Uterus (tissue), 4 donors: ENCODE data around the gene RAB3GAP1. TPM values are rescaled to one million over a fixed set of nuclear protein-coding genes. Genes with fewer than 3 reads are reported as not detected.

Experiments used
- DNase-seq, 2 donors: peaks; one replicate each; pipeline ENCODE4 v3.0.0-alpha.2; 2019 to 2020
- H3K27ac ChIP-seq, 2 donors: fragments of 200-600 bp; sonication (generic); 1 replicate in 1 of 2; 2 replicates in 1 of 2; pipeline ENCODE4 v1.5.1; 2016 to 2018
- H3K27me3 ChIP-seq, 2 donors: fragments of 200-600 bp; sonication (generic); one replicate each; pipeline ENCODE4 v1.5.1; 2018 to 2019; ENCODE audit warnings: control low read depth in 1 of 2
- H3K36me3 ChIP-seq, 2 donors: fragments of 200-600 bp; sonication (generic); one replicate each; pipeline ENCODE4 v1.5.1; 2019; ENCODE audit warnings: control low read depth in 1 of 2
- H3K4me1 ChIP-seq, 2 donors: fragments of 200-600 bp; sonication (generic); one replicate each; pipeline ENCODE4 v1.5.1; 2018 to 2019; ENCODE audit warnings: control low read depth in 1 of 2
- H3K4me3 ChIP-seq, 2 donors: fragments of 200-600 bp; sonication (generic); 1 replicate in 1 of 2; 2 replicates in 1 of 2; pipeline ENCODE4 v1.5.1; 2018 to 2019; ENCODE audit warnings: mild to moderate bottlenecking in 1 of 2
- H3K9me3 ChIP-seq, 2 donors: fragments of 200-600 bp; sonication (generic); one replicate each; pipeline ENCODE4 v1.5.1; 2019; ENCODE audit warnings: control low read depth in 1 of 2
- POLR2A ChIP-seq, 2 donors: fragments of 450-650 bp; IDR thresholded peaks; one replicate each; pipeline ENCODE4 v1.6.1; 2016; ENCODE audit warnings: antibody characterized with exemption in 2 of 2, mild to moderate bottlenecking in 1 of 2, moderate library complexity in 1 of 2
- intact Hi-C: fragments of 100-400 bp; cut with DNase I; formaldehyde crosslinking; loops from one replicate; pipeline ENCODE4 v1.15.1; 2023; ENCODE audit warnings: low total_unique reads
- total RNA-seq, 4 donors: library from RNA; depleted of rRNA in 3 of 4; stranded (reverse); fragments of >200 nt in 3 of 4; gene quantifications; one replicate each; pipeline versions ENCODE4 v1.1.0 to v1.2.4, GENCODE V29; 2014 to 2023
- TF ChIP-seq, protein P1 (sequence below), 4 experiments: fragments of 200-600 bp in 2 of 4; fragments of 450-650 bp in 2 of 4; sonication (generic) in 2 of 4; IDR thresholded peaks; one replicate each; pipeline ENCODE4 v1.5.1; 2016 to 2019; ENCODE audit warnings: antibody characterized with exemption in 4 of 4, mild to moderate bottlenecking in 2 of 4, moderate library complexity in 1 of 4
- donor health status: DM: yes; HTN: yes; CAD: no.

Gene RAB3GAP1
- total RNA-seq, 4 donors from 2014 or later, result 15.6 to 105 (median 47.8) TPM

DNA sequence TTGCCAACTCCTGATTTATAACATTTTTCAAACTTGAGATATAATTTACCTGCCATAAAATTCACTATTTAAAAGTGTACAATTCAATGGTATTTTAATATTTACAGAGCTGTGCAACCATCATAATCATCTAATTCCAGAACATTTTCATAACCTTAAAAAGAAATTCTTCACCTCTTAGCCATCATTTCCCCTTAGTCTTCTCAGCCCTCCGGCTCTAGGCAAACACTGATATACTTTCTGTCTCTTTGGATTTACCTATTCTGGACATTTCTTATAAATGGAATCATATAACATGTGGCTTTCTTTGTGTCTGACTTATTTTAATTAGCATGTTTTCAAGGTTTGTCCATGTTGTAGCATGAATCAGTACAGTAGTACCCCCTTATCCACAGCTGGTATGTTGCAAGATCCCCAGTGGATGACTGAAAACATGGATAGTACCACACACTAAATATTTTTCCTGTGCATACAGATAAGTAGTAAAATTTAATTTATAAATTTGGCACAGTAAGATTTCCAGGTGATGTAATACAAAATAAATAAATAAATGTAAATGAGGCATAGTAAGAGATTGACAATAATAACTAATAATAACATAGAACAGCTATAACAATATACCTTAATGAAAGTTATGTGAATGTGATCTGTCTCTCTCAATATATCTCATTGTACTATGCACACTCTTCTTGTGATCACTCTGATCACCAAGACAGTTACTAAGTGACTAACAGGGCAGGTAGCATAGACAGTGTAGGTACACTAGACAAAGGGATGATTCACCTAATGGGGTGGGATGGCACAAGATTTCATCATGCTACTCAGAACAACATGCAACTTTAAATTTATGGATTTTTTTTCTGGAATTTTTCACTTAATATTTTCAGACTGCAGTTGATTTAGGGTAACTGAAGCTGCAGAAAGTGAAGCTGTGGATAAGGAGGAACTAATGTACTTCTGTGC, 73.1 kb downstream of the RAB3GAP1 start:
- Histone ChIP-seq H3K27me3 (no peaks in the 10 kb centered on the region), H3K9me3 (no peaks in the 10 kb centered on the region), H3K4me1 (no peaks in the 10 kb centered on the region), H3K27ac (no peak overlapping the region), H3K4me3 (no peak overlapping the region), H3K36me3 (no peaks in the 10 kb centered on the region)
- no peak for TF ChIP-seq POLR2A (IDR thresholded peaks at IDR 0.05)
- TF ChIP-seq, protein P1, sequence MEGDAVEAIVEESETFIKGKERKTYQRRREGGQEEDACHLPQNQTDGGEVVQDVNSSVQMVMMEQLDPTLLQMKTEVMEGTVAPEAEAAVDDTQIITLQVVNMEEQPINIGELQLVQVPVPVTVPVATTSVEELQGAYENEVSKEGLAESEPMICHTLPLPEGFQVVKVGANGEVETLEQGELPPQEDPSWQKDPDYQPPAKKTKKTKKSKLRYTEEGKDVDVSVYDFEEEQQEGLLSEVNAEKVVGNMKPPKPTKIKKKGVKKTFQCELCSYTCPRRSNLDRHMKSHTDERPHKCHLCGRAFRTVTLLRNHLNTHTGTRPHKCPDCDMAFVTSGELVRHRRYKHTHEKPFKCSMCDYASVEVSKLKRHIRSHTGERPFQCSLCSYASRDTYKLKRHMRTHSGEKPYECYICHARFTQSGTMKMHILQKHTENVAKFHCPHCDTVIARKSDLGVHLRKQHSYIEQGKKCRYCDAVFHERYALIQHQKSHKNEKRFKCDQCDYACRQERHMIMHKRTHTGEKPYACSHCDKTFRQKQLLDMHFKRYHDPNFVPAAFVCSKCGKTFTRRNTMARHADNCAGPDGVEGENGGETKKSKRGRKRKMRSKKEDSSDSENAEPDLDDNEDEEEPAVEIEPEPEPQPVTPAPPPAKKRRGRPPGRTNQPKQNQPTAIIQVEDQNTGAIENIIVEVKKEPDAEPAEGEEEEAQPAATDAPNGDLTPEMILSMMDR (IDR thresholded peaks at IDR 0.05), result no peak
- intact Hi-C loops, result no loop called here
- DNase-seq, result no peak

DNA sequence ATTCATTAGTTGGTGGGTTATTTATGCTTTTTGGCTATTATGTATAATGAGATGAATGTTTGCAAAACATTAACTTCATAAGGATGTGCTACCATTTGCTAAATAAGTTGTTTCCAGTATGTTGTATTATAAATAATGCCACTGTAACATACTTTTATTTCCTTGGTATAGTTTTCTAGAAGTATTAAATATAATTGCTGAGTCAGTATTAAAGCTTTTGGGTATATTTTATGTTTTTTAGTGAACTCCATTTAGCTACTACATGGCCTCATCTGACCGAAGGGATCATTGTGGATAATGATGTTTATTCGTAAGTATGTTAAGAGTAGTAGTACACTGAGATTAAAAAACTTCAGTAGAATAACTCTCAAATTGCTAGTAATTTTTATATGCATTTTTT, 73.8 kb downstream of the RAB3GAP1 start:
- Histone ChIP-seq H3K9me3 (no peaks in the 10 kb centered on the region), H3K36me3 (no peaks in the 10 kb centered on the region)
- intact Hi-C loops, result no loop called here

DNA sequence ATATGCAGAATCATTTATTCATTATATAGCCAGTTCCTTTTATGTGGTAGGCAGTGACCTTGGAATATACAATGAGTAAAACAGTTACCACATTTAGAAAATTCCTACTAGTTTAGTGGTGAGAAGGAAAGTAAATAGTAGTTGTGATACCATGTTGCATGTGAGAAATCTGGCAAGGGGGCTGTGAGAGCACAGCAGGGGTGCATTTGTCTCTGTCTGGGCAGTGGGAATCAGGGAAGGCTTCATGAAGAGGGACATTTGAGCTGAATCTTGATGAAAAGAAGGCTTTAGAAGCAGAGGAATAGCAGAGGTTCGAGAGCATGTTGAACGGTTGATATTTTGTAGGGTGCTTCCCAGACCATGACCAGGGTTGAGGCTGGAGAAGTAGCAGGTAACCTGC, 78.7 kb downstream of the RAB3GAP1 start:
- H3K9me3 ChIP-seq, result no peaks in the 10 kb centered on the region
- intact Hi-C loops, result no loop called here
- H3K27ac ChIP-seq, result no peak overlapping the region
- H3K27me3 ChIP-seq, result no peaks in the 10 kb centered on the region
- TF ChIP-seq, protein P1 (IDR thresholded peaks at IDR 0.05), result no peak
- TF ChIP-seq POLR2A (IDR thresholded peaks at IDR 0.05), result no peak
- H3K4me1 ChIP-seq, result no peaks in the 10 kb centered on the region
- DNase-seq, result no peak
- no peak overlapping the region for H3K4me3 ChIP-seq
- no peaks in the 10 kb centered on the region for H3K36me3 ChIP-seq

More for the DNA sequence above, 73.8 kb downstream of the RAB3GAP1 start:
- no peak overlapping the region for H3K4me3 ChIP-seq
- no peak for DNase-seq
- no peak overlapping the region for H3K27ac ChIP-seq
- TF ChIP-seq, protein P1 (IDR thresholded peaks at IDR 0.05), result no peak
- TF ChIP-seq POLR2A (IDR thresholded peaks at IDR 0.05), result no peak
- no peaks in the 10 kb centered on the region for H3K4me1 ChIP-seq
- H3K27me3 ChIP-seq, result no peaks in the 10 kb centered on the region

DNA sequence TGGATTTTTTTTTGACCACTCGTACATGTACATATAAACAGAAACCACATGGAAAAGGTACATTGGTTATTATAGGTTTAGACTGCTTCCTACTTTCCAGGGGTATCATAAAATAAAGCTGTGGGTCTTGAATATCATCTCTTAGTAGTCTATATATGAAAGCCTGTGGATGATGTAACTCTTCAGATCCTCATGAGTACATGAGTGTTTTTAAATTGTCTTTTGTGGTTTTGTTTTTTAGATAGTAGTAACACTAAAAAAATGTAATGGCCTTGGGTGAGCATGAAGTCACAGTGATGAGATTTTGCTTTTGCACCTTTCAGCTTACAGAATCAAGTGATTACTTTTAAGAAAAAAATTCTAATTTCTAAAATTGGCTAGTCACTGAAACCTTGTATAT, 80.2 kb downstream of the RAB3GAP1 start:
- Histone ChIP-seq H3K4me3 (no peak overlapping the region), H3K27ac (no peak overlapping the region), H3K9me3 (no peaks in the 10 kb centered on the region), H3K36me3 (no peaks in the 10 kb centered on the region), H3K4me1 (no peaks in the 10 kb centered on the region), H3K27me3 (no peaks in the 10 kb centered on the region)
- no peak for DNase-seq
- TF ChIP-seq, protein P1 (IDR thresholded peaks at IDR 0.05), result no peak
- intact Hi-C loops, result no loop called here

DNA sequence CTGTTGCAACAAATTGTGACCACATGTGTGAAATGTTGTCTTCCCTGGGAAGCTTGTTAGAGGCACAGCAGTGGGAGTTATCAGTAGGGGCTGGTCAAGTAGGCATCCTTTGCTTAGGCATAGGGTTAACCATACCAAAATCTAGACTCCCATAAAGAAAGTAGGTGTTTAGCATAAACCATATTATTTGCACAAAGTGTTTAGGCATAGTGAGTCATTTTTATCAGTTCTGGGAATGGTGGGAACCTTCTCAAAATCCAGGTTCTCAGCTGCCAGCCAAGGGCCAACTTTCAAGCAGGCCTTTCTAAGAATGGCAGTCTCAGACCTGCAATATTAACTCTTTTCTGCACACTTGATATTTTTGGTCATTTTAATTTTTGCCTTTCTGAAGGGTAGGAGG, 88.5 kb downstream of the RAB3GAP1 start:
- intact Hi-C loops, result no loop called here
- no peak for DNase-seq
- peaks cover 0 to 4% of the 10 kb centered on the region in 2 donors for H3K9me3 ChIP-seq
- no peaks in the 10 kb centered on the region for H3K36me3 ChIP-seq
- no peaks in the 10 kb centered on the region for H3K4me1 ChIP-seq
- H3K4me3 ChIP-seq, result no peak overlapping the region
- TF ChIP-seq, protein P1 (IDR thresholded peaks at IDR 0.05), result no peak
- no peak for TF ChIP-seq POLR2A (IDR thresholded peaks at IDR 0.05)
- no peaks in the 10 kb centered on the region for H3K27me3 ChIP-seq
- no peak overlapping the region for H3K27ac ChIP-seq
